Endodermal cell (in vitro differentiated cells): ENCODE measurements around the gene SH3BP2. TPM values are rescaled to one million over a fixed set of nuclear protein-coding genes. Genes with fewer than 3 reads are reported as not detected.

ENCODE experiments used
- DNase-seq: peaks from one replicate; pipeline ENCODE4 v3.0.0-alpha.2; 2017
- H3K27ac ChIP-seq: 2 replicates; pipeline ENCODE4 v1.5.1; 2013; ENCODE audit warnings: mild to moderate bottlenecking, low read depth, low read length, moderate library complexity
- H3K27me3 ChIP-seq: 2 replicates; pipeline ENCODE4 v1.6.1; 2013; ENCODE audit warnings: mild to moderate bottlenecking, low read length, moderate library complexity; ENCODE audit not compliant: insufficient read depth, control insufficient read depth, poor library complexity, severe bottlenecking
- H3K36me3 ChIP-seq: 2 replicates; pipeline ENCODE4 v1.7.0; 2013; ENCODE audit warnings: mild to moderate bottlenecking, low read length, moderate library complexity; ENCODE audit not compliant: control insufficient read depth, insufficient read depth
- H3K4me1 ChIP-seq: one replicate; pipeline ENCODE4 v1.7.0; 2013; ENCODE audit warnings: low read length; ENCODE audit not compliant: control insufficient read depth, insufficient read depth
- H3K4me3 ChIP-seq: 2 replicates; pipeline ENCODE4 v1.5.1; 2013; ENCODE audit warnings: mild to moderate bottlenecking, low read length, moderate library complexity
- H3K9ac ChIP-seq: 2 replicates; pipeline ENCODE4 v1.6.1; 2013; ENCODE audit warnings: mild to moderate bottlenecking, low read length, moderate library complexity; ENCODE audit not compliant: poor library complexity, severe bottlenecking; ENCODE audit errors: extremely low read depth
- H3K9me3 ChIP-seq: 2 replicates; pipeline ENCODE4 v1.6.1; 2013; ENCODE audit warnings: mild to moderate bottlenecking, low read length, moderate library complexity; ENCODE audit not compliant: control insufficient read depth
- H3K27ac Mint-ChIP-seq: 2 replicates; pipeline ENCODE4 v1.8.0; 2020; ENCODE audit warnings: mixed read lengths
- H3K27me3 Mint-ChIP-seq: 2 replicates; pipeline ENCODE4 v1.8.0; 2021; ENCODE audit warnings: mild to moderate bottlenecking, mixed read lengths; ENCODE audit not compliant: insufficient read depth
- H3K36me3 Mint-ChIP-seq: 2 replicates; pipeline ENCODE4 v1.8.0; 2020; ENCODE audit warnings: low read depth, mixed read lengths
- H3K4me1 Mint-ChIP-seq: 2 replicates; pipeline ENCODE4 v1.8.0; 2020; ENCODE audit warnings: mixed read lengths
- H3K4me3 Mint-ChIP-seq: 2 replicates; pipeline ENCODE4 v1.8.0; 2020; ENCODE audit warnings: mild to moderate bottlenecking, moderate library complexity, mixed read lengths
- H3K9me3 Mint-ChIP-seq: 2 replicates; pipeline ENCODE4 v1.8.0; 2020; ENCODE audit warnings: mild to moderate bottlenecking, mixed read lengths
- CTCF ChIP-seq: fragments of 200-600 bp; sonication (generic); conservative IDR thresholded peaks from 2 replicates; pipeline ENCODE4 v1.5.0; 2021; ENCODE audit warnings: antibody characterized with exemption, mild to moderate bottlenecking
- WGBS, 2 experiments: methylation state at CpG; one replicate each; pipeline versions ENCODE4 v1.1.5 to v1.1.7; 2013; ENCODE audit warnings: missing lambda C conversion rate in 2 of 2, mixed read lengths in 1 of 2; ENCODE audit not compliant: insufficient coverage in 1 of 2, insufficient read length in 1 of 2; 5-methylcytosine and 5-hydroxymethylcytosine counted together
- total RNA-seq, 2 donors: library from RNA; stranded (reverse); fragmentation: NEBNext Ultra II Directional in 1 of 2; extraction: Animal tissue kit (Norgen Biotek cat#: 25700) in 1 of 2; gene quantifications; 2 replicates in 1 of 2; 3 replicates in 1 of 2; pipeline ENCODE4 v1.2.1, GENCODE V29; 2021

Gene SH3BP2
- total RNA-seq, 2 donors from 2014 or later = 40.5 to 43.8 TPM

GRCh38 chr4:2881431-2881830 is 88.5 kb downstream of the SH3BP2 start:
- Mint-ChIP-seq H3K9me3 (no peaks in the 10 kb centered on the region), H3K36me3 (peaks cover 69% of the 10 kb centered on the region), H3K27me3 (no peaks in the 10 kb centered on the region), H3K4me3 (no peak overlapping the region), H3K27ac (peak overlapping the region; percentile 42), H3K4me1 (peaks cover 27% of the 10 kb centered on the region)
- H3K27ac ChIP-seq = no peak overlapping the region
- peaks cover 6% of the 10 kb centered on the region for H3K4me1 ChIP-seq
- DNase-seq = no peak
- peaks cover 4% of the 10 kb centered on the region for H3K9me3 ChIP-seq
- TF ChIP-seq CTCF = no peak
- no peaks in the 10 kb centered on the region for H3K27me3 ChIP-seq
- H3K4me3 ChIP-seq = no peak overlapping the region
- H3K36me3 ChIP-seq = peaks cover 86% of the 10 kb centered on the region
- H3K9ac ChIP-seq = no peak overlapping the region
- WGBS, 2 experiments = 93 to 100% methylated on average over 2 to 3 of the region's 3 CpGs

- Histone ChIP-seq H3K4me3 (no peak overlapping the region), H3K27me3 (no peaks in the 10 kb centered on the region), H3K4me1 (peaks cover 6% of the 10 kb centered on the region), H3K36me3 (peaks cover 79% of the 10 kb centered on the region), H3K9ac (no peak overlapping the region), H3K27ac (no peak overlapping the region), H3K9me3 (peaks cover 4% of the 10 kb centered on the region)
- WGBS, 2 experiments = 95% methylated on average over 1 of the region's 1 CpG; no CpG with 5 or more reads in 1 of the 2 experiments
- DNase-seq = no peak
- no peak overlapping the region for H3K27ac Mint-ChIP-seq
- peaks cover 66% of the 10 kb centered on the region for H3K36me3 Mint-ChIP-seq
- H3K4me3 Mint-ChIP-seq = no peak overlapping the region
- no peaks in the 10 kb centered on the region for H3K9me3 Mint-ChIP-seq
- peaks cover 30% of the 10 kb centered on the region for H3K4me1 Mint-ChIP-seq
- H3K27me3 Mint-ChIP-seq = no peaks in the 10 kb centered on the region
- no peak for TF ChIP-seq CTCF
Observed at GRCh38 chr4:2882341-2882740, 89.5 kb downstream of the SH3BP2 start.

GRCh38 chr4:2886161-2886560 is 93.3 kb downstream of the SH3BP2 start:
- no peak for TF ChIP-seq CTCF
- H3K4me3 ChIP-seq = no peak overlapping the region
- WGBS, 2 experiments = 96 to 100% methylated on average over 7 to 9 of the region's 9 CpGs
- H3K27ac ChIP-seq = no peak overlapping the region
- Mint-ChIP-seq H3K27me3 (no peaks in the 10 kb centered on the region), H3K4me1 (peaks cover 21% of the 10 kb centered on the region), H3K4me3 (no peak overlapping the region), H3K27ac (no peak overlapping the region), H3K36me3 (peaks cover 60% of the 10 kb centered on the region), H3K9me3 (no peaks in the 10 kb centered on the region)
- peaks cover 78% of the 10 kb centered on the region for H3K36me3 ChIP-seq
- no peak for DNase-seq
- no peak overlapping the region for H3K9ac ChIP-seq
- no peaks in the 10 kb centered on the region for H3K27me3 ChIP-seq
- H3K9me3 ChIP-seq = no peaks in the 10 kb centered on the region
- H3K4me1 ChIP-seq = no peaks in the 10 kb centered on the region
